ENCODE data around the gene SCGB1C2.
"Not testable (repeated sequence)": the region's sequence is repeated elsewhere in the genome, so short reads cannot be mapped to it uniquely, and the experiment has no call there.

The SCGB1C2 gene

GRCh38 chr17:159609-160008 is 22.2 kb downstream of the SCGB1C2 start:
- no peaks in the 10 kb centered on the region for H3K4me1 ChIP-seq (ENCODE audit: control insufficient read depth, insufficient read depth, low read length, unreplicated experiment)
- H3K36me3 ChIP-seq (ENCODE audit: insufficient read depth, low read length), result no peaks in the 10 kb centered on the region
- H2AFZ ChIP-seq (ENCODE audit: low read length, unreplicated experiment), result no peak overlapping the region
- no peaks in the 10 kb centered on the region for H3K27me3 ChIP-seq (ENCODE audit: insufficient read depth, low read length)
- H3K79me2 ChIP-seq (ENCODE audit: control insufficient read depth, insufficient read depth, low read length, unreplicated experiment), result no peaks in the 10 kb centered on the region
- H3K4me3 ChIP-seq (ENCODE audit: low read depth, low read length), result no peak overlapping the region
- no peak overlapping the region for H3K27ac ChIP-seq (ENCODE audit: low read depth, low read length)

GRCh38 chr17:160336-160735 is 23.0 kb downstream of the SCGB1C2 start:
- H3K4me3 ChIP-seq (ENCODE audit: low read depth, low read length), result no peak overlapping the region
- no peaks in the 10 kb centered on the region for H3K4me1 ChIP-seq (ENCODE audit: control insufficient read depth, insufficient read depth, low read length, unreplicated experiment)
- no peak overlapping the region for H3K27ac ChIP-seq (ENCODE audit: low read depth, low read length)

GRCh38 chr17:161481-161880 is 24.1 kb downstream of the SCGB1C2 start:
- Histone ChIP-seq H3K27me3 (ENCODE audit: insufficient read depth, low read length) (no peaks in the 10 kb centered on the region), H3K79me2 (ENCODE audit: control insufficient read depth, insufficient read depth, low read length, unreplicated experiment) (no peaks in the 10 kb centered on the region), H3K36me3 (ENCODE audit: insufficient read depth, low read length) (no peaks in the 10 kb centered on the region), H3K4me3 (ENCODE audit: low read depth, low read length) (no peak overlapping the region), H2AFZ (ENCODE audit: low read length, unreplicated experiment) (no peak overlapping the region), H3K4me1 (ENCODE audit: control insufficient read depth, insufficient read depth, low read length, unreplicated experiment) (no peaks in the 10 kb centered on the region), H3K27ac (ENCODE audit: low read depth, low read length) (no peak overlapping the region)

More at GRCh38 chr17:160336-160735, 23.0 kb downstream of the SCGB1C2 start:
- Histone ChIP-seq H3K36me3 (ENCODE audit: insufficient read depth, low read length) (no peaks in the 10 kb centered on the region), H3K79me2 (ENCODE audit: control insufficient read depth, insufficient read depth, low read length, unreplicated experiment) (no peaks in the 10 kb centered on the region), H3K27me3 (ENCODE audit: insufficient read depth, low read length) (no peaks in the 10 kb centered on the region), H2AFZ (ENCODE audit: low read length, unreplicated experiment) (no peak overlapping the region)

- Histone ChIP-seq H3K27me3 (ENCODE audit: insufficient read depth, low read length) (no peaks in the 10 kb centered on the region), H3K4me3 (ENCODE audit: low read depth, low read length) (no peak overlapping the region), H3K36me3 (ENCODE audit: insufficient read depth, low read length) (no peaks in the 10 kb centered on the region), H2AFZ (ENCODE audit: low read length, unreplicated experiment) (no peak overlapping the region), H3K27ac (ENCODE audit: low read depth, low read length) (no peak overlapping the region), H3K4me1 (ENCODE audit: control insufficient read depth, insufficient read depth, low read length, unreplicated experiment) (no peaks in the 10 kb centered on the region), H3K79me2 (ENCODE audit: control insufficient read depth, insufficient read depth, low read length, unreplicated experiment) (no peaks in the 10 kb centered on the region)
Measured at GRCh38 chr17:162689-163088, 25.3 kb downstream of the SCGB1C2 start.

GRCh38 chr17:163514-164098 is 26.2 kb downstream of the SCGB1C2 start:
- no peak overlapping the region for H2AFZ ChIP-seq (ENCODE audit: low read length, unreplicated experiment)
- H3K4me1 ChIP-seq (ENCODE audit: control insufficient read depth, insufficient read depth, low read length, unreplicated experiment), result no peaks in the 10 kb centered on the region
- no peaks in the 10 kb centered on the region for H3K36me3 ChIP-seq (ENCODE audit: insufficient read depth, low read length)
- no peak overlapping the region for H3K27ac ChIP-seq (ENCODE audit: low read depth, low read length)
- H3K79me2 ChIP-seq (ENCODE audit: control insufficient read depth, insufficient read depth, low read length, unreplicated experiment), result no peaks in the 10 kb centered on the region
- H3K27me3 ChIP-seq (ENCODE audit: insufficient read depth, low read length), result no peaks in the 10 kb centered on the region
- H3K4me3 ChIP-seq (ENCODE audit: low read depth, low read length), result no peak overlapping the region

GRCh38 chr17:164303-165235 is 27.2 kb downstream of the SCGB1C2 start:
- Histone ChIP-seq H3K27me3 (ENCODE audit: insufficient read depth, low read length) (no peaks in the 10 kb centered on the region), H2AFZ (ENCODE audit: low read length, unreplicated experiment) (no peak overlapping the region), H3K4me1 (ENCODE audit: control insufficient read depth, insufficient read depth, low read length, unreplicated experiment) (no peaks in the 10 kb centered on the region), H3K27ac (ENCODE audit: low read depth, low read length) (no peak overlapping the region), H3K4me3 (ENCODE audit: low read depth, low read length) (no peak overlapping the region), H3K79me2 (ENCODE audit: control insufficient read depth, insufficient read depth, low read length, unreplicated experiment) (no peaks in the 10 kb centered on the region), H3K36me3 (ENCODE audit: insufficient read depth, low read length) (no peaks in the 10 kb centered on the region)

GRCh38 chr17:165939-166338 is 28.6 kb downstream of the SCGB1C2 start:
- H2AFZ ChIP-seq (ENCODE audit: low read length, unreplicated experiment), result no peak overlapping the region
- no peak overlapping the region for H3K4me3 ChIP-seq (ENCODE audit: low read depth, low read length)
- H3K79me2 ChIP-seq (ENCODE audit: control insufficient read depth, insufficient read depth, low read length, unreplicated experiment), result no peaks in the 10 kb centered on the region
- no peaks in the 10 kb centered on the region for H3K4me1 ChIP-seq (ENCODE audit: control insufficient read depth, insufficient read depth, low read length, unreplicated experiment)
- H3K36me3 ChIP-seq (ENCODE audit: insufficient read depth, low read length), result no peaks in the 10 kb centered on the region
- no peaks in the 10 kb centered on the region for H3K27me3 ChIP-seq (ENCODE audit: insufficient read depth, low read length)
- H3K27ac ChIP-seq (ENCODE audit: low read depth, low read length), result no peak overlapping the region

- not testable (repeated sequence) for H3K4me3 ChIP-seq (ENCODE audit: low read depth, low read length); H3K27ac ChIP-seq (ENCODE audit: low read depth, low read length); H2AFZ ChIP-seq (ENCODE audit: low read length, unreplicated experiment); H3K4me1 ChIP-seq (ENCODE audit: control insufficient read depth, insufficient read depth, low read length, unreplicated experiment); H3K27me3 ChIP-seq (ENCODE audit: insufficient read depth, low read length); H3K79me2 ChIP-seq (ENCODE audit: control insufficient read depth, insufficient read depth, low read length, unreplicated experiment); H3K36me3 ChIP-seq (ENCODE audit: insufficient read depth, low read length)
Measured at GRCh38 chr17:168614-169013, 31.2 kb downstream of the SCGB1C2 start.

GRCh38 chr17:170130-170670 is 32.8 kb downstream of the SCGB1C2 start:
- H3K4me3 ChIP-seq (ENCODE audit: low read depth, low read length), result no peak overlapping the region
- no peaks in the 10 kb centered on the region for H3K79me2 ChIP-seq (ENCODE audit: control insufficient read depth, insufficient read depth, low read length, unreplicated experiment)
- H3K4me1 ChIP-seq (ENCODE audit: control insufficient read depth, insufficient read depth, low read length, unreplicated experiment), result no peaks in the 10 kb centered on the region
- no peaks in the 10 kb centered on the region for H3K27me3 ChIP-seq (ENCODE audit: insufficient read depth, low read length)
- no peaks in the 10 kb centered on the region for H3K36me3 ChIP-seq (ENCODE audit: insufficient read depth, low read length)
- no peak overlapping the region for H3K27ac ChIP-seq (ENCODE audit: low read depth, low read length)
- H2AFZ ChIP-seq (ENCODE audit: low read length, unreplicated experiment), result no peak overlapping the region

GRCh38 chr17:171871-172270 is 34.5 kb downstream of the SCGB1C2 start:
- Histone ChIP-seq H2AFZ (ENCODE audit: low read length, unreplicated experiment) (no peak overlapping the region), H3K27ac (ENCODE audit: low read depth, low read length) (no peak overlapping the region), H3K36me3 (ENCODE audit: insufficient read depth, low read length) (no peaks in the 10 kb centered on the region), H3K4me1 (ENCODE audit: control insufficient read depth, insufficient read depth, low read length, unreplicated experiment) (no peaks in the 10 kb centered on the region), H3K4me3 (ENCODE audit: low read depth, low read length) (no peak overlapping the region), H3K79me2 (ENCODE audit: control insufficient read depth, insufficient read depth, low read length, unreplicated experiment) (no peaks in the 10 kb centered on the region), H3K27me3 (ENCODE audit: insufficient read depth, low read length) (no peaks in the 10 kb centered on the region)

GRCh38 chr17:172401-172800 is 35.0 kb downstream of the SCGB1C2 start:
- Histone ChIP-seq H2AFZ (ENCODE audit: low read length, unreplicated experiment) (no peak overlapping the region), H3K4me3 (ENCODE audit: low read depth, low read length) (no peak overlapping the region), H3K4me1 (ENCODE audit: control insufficient read depth, insufficient read depth, low read length, unreplicated experiment) (no peaks in the 10 kb centered on the region), H3K36me3 (ENCODE audit: insufficient read depth, low read length) (no peaks in the 10 kb centered on the region), H3K27me3 (ENCODE audit: insufficient read depth, low read length) (peaks cover 3% of the 10 kb centered on the region; the same call in 1 of the 2 replicates), H3K27ac (ENCODE audit: low read depth, low read length) (no peak overlapping the region), H3K79me2 (ENCODE audit: control insufficient read depth, insufficient read depth, low read length, unreplicated experiment) (no peaks in the 10 kb centered on the region)
